ENCODE results near the gene PPCDC.

The PPCDC gene

GRCh38 chr15:75008629-75009326 lies 14.6 kb upstream of the PPCDC start:
- TF ChIP-seq NFIC (IDR thresholded peaks at IDR 0.05) = no peak
- TF ChIP-seq MAX (IDR thresholded peaks at IDR 0.05) = no peak

- TF ChIP-seq EP300 (IDR thresholded peaks at IDR 0.05; ENCODE audit: borderline replicate concordance) (no peak), YY1 (IDR thresholded peaks at IDR 0.05; ENCODE audit: low read depth) (no peak), TAF1 (IDR thresholded peaks at IDR 0.05; ENCODE audit: low read depth) (no peak), CREB1 (IDR thresholded peaks at IDR 0.05; ENCODE audit: low read depth) (no peak), USF1 (IDR thresholded peaks at IDR 0.05) (no peak), CEBPB (IDR thresholded peaks at IDR 0.05) (no peak), TEAD4 (IDR thresholded peaks at IDR 0.05) (no peak), TCF12 (IDR thresholded peaks at IDR 0.05; ENCODE audit: low read depth) (no peak), NFIC (IDR thresholded peaks at IDR 0.05) (no peak), MAX (IDR thresholded peaks at IDR 0.05) (no peak), EGR1 (IDR thresholded peaks at IDR 0.05) (no peak), ZBTB7A (IDR thresholded peaks at IDR 0.05; ENCODE audit: low read depth) (no peak), FOXM1 (IDR thresholded peaks at IDR 0.05; ENCODE audit: borderline replicate concordance, low read depth) (no peak), RAD21 (IDR thresholded peaks at IDR 0.05; ENCODE audit: low read depth) (no peak), REST (IDR thresholded peaks at IDR 0.05; ENCODE audit: low read depth) (no peak)
These were observed 7.0 kb upstream of the PPCDC start for GRCh38 chr15:75016431-75016830.

GRCh38 chr15:75019916-75020315 lies 3.5 kb upstream of the PPCDC start:
- TF ChIP-seq TCF12 (IDR thresholded peaks at IDR 0.05; ENCODE audit: low read depth) (no peak), REST (IDR thresholded peaks at IDR 0.05; ENCODE audit: low read depth) (no peak), YY1 (IDR thresholded peaks at IDR 0.05; ENCODE audit: low read depth) (no peak)

- TF ChIP-seq RAD21 (IDR thresholded peaks at IDR 0.05; ENCODE audit: low read depth) (no peak), TEAD4 (IDR thresholded peaks at IDR 0.05) (no peak), TAF1 (IDR thresholded peaks at IDR 0.05; ENCODE audit: low read depth) (no peak), REST (IDR thresholded peaks at IDR 0.05; ENCODE audit: low read depth) (no peak), EP300 (IDR thresholded peaks at IDR 0.05; ENCODE audit: borderline replicate concordance) (no peak), YY1 (IDR thresholded peaks at IDR 0.05; ENCODE audit: low read depth) (no peak), ZBTB7A (IDR thresholded peaks at IDR 0.05; ENCODE audit: low read depth) (no peak), CEBPB (IDR thresholded peaks at IDR 0.05) (no peak), TCF12 (IDR thresholded peaks at IDR 0.05; ENCODE audit: low read depth) (no peak), MAX (IDR thresholded peaks at IDR 0.05) (no peak), NFIC (IDR thresholded peaks at IDR 0.05) (no peak), EGR1 (IDR thresholded peaks at IDR 0.05) (no peak), FOXM1 (IDR thresholded peaks at IDR 0.05; ENCODE audit: borderline replicate concordance, low read depth) (no peak), CREB1 (IDR thresholded peaks at IDR 0.05; ENCODE audit: low read depth) (no peak), USF1 (IDR thresholded peaks at IDR 0.05) (no peak)
These were observed 2.0 kb upstream of the PPCDC start for GRCh38 chr15:75021341-75021740.

Data from Ishikawa (cell line).